DMS114 treated with DMSO at 0.1 percent for 48 hours (cell line): ENCODE measurements around the gene TFDP3.

ENCODE experiments used
- DNase-seq: peaks from one replicate; lab custom pipeline; 2025; ENCODE audit not compliant: unreplicated experiment; lab: John Stamatoyannopoulos, UW

Gene TFDP3

GRCh38 chrX:133218329-133218728 lies at the start of gene TFDP3:
Gene TFDP3 (minus strand): TSS chrX:133218354. CDS start chrX:133218259, 95 bp downstream.
- no peak for DNase-seq

GRCh38 chrX:133267621-133268020 lies 49.5 kb upstream of the TFDP3 start:
- DNase-seq, result no peak

GRCh38 chrX:133265331-133265730 lies 47.2 kb upstream of the TFDP3 start:
- no peak for DNase-seq

- no peak for DNase-seq
These were observed 40.3 kb upstream of the TFDP3 start for GRCh38 chrX:133258481-133258880.

- no peak for DNase-seq
These were observed 36.5 kb upstream of the TFDP3 start for GRCh38 chrX:133254666-133255065.

GRCh38 chrX:133251204-133251603 lies 33.0 kb upstream of the TFDP3 start:
- no peak for DNase-seq

GRCh38 chrX:133250184-133251100 lies 32.3 kb upstream of the TFDP3 start:
- no peak for DNase-seq

GRCh38 chrX:133249266-133250058 lies 31.3 kb upstream of the TFDP3 start:
- no peak for DNase-seq

GRCh38 chrX:133248177-133248576 lies 30.0 kb upstream of the TFDP3 start:
- no peak for DNase-seq

GRCh38 chrX:133246921-133247320 lies 28.8 kb upstream of the TFDP3 start:
- no peak for DNase-seq

- DNase-seq, result no peak
These were observed 17.7 kb upstream of the TFDP3 start for GRCh38 chrX:133235830-133236229.

- no peak for DNase-seq
These were observed 14.2 kb upstream of the TFDP3 start for GRCh38 chrX:133232331-133232730.

- DNase-seq, result no peak
These were observed 11.2 kb upstream of the TFDP3 start for GRCh38 chrX:133229361-133229760.

GRCh38 chrX:133215747-133216146 lies 2.4 kb downstream of the TFDP3 start:
- no peak for DNase-seq

GRCh38 chrX:133215017-133215416 lies 3.1 kb downstream of the TFDP3 start:
- DNase-seq, result no peak

- no peak for DNase-seq
These were observed 3.9 kb downstream of the TFDP3 start for GRCh38 chrX:133214301-133214700.

- no peak for DNase-seq
These were observed 5.0 kb downstream of the TFDP3 start for GRCh38 chrX:133213117-133213516.

- no peak for DNase-seq
These were observed 10.4 kb downstream of the TFDP3 start for GRCh38 chrX:133207751-133208150.

GRCh38 chrX:133191739-133192039 lies 26.5 kb downstream of the TFDP3 start:
- no peak for DNase-seq

GRCh38 chrX:133190877-133191738 lies 27.0 kb downstream of the TFDP3 start:
- no peak for DNase-seq

GRCh38 chrX:133189195-133189594 lies 29.0 kb downstream of the TFDP3 start:
- DNase-seq, result no peak
